Suprapubic skin (tissue), 4 donors: ENCODE data around the gene RGS17. TPM values are rescaled to one million over a fixed set of nuclear protein-coding genes. Genes with fewer than 3 reads are reported as not detected.

Experiments used
- DNase-seq, 2 donors: peaks; one replicate each; pipeline ENCODE4 v3.0.0-alpha.2; 2019; ENCODE audit warnings: low spot score in 2 of 2
- H3K27ac ChIP-seq: fragments of 200-600 bp; sonication (generic); one replicate; pipeline ENCODE4 v1.5.1; 2019
- H3K27me3 ChIP-seq: fragments of 200-600 bp; sonication (generic); one replicate; pipeline ENCODE4 v1.5.1; 2019
- H3K36me3 ChIP-seq: fragments of 200-600 bp; sonication (generic); one replicate; pipeline ENCODE4 v1.5.1; 2019
- H3K4me1 ChIP-seq: fragments of 200-600 bp; sonication (generic); one replicate; pipeline ENCODE4 v1.5.1; 2019
- H3K4me3 ChIP-seq: fragments of 200-600 bp; sonication (generic); one replicate; pipeline ENCODE4 v1.5.1; 2019; ENCODE audit warnings: mild to moderate bottlenecking
- H3K9me3 ChIP-seq: fragments of 200-600 bp; sonication (generic); one replicate; pipeline ENCODE4 v1.5.1; 2019
- CTCF ChIP-seq, 2 donors: fragments of 200-600 bp in 1 of 2; fragments of 450-650 bp in 1 of 2; sonication (generic) in 1 of 2; IDR thresholded peaks; one replicate each; pipeline ENCODE4 v1.5.1; 2016 to 2019; ENCODE audit warnings: antibody characterized with exemption in 2 of 2, mild to moderate bottlenecking in 1 of 2, moderate library complexity in 1 of 2
- EP300 ChIP-seq: sonication (generic); formaldehyde crosslinking; IDR thresholded peaks from one replicate; pipeline ENCODE4 v1.6.1; 2017; ENCODE audit warnings: antibody characterized with exemption
- POLR2A ChIP-seq, 2 donors: fragments of 450-650 bp; IDR thresholded peaks; one replicate each; pipeline ENCODE4 v1.6.1; 2017; ENCODE audit warnings: antibody characterized with exemption in 2 of 2, mild to moderate bottlenecking in 2 of 2, moderate library complexity in 2 of 2
- POLR2AphosphoS5 ChIP-seq, 3 donors: sonication (generic); formaldehyde crosslinking; IDR thresholded peaks; one replicate each; pipeline ENCODE4 v1.6.1; 2017; ENCODE audit warnings: antibody characterized with exemption in 3 of 3
- WGBS: methylation state at CpG from one replicate; pipeline ENCODE4 v1.1.5; 2018; 5-methylcytosine and 5-hydroxymethylcytosine counted together
- total RNA-seq, 4 donors: library from RNA; depleted of rRNA; stranded (reverse); fragments of >200 nt; gene quantifications; one replicate each; pipeline ENCODE4 v1.1.0, GENCODE V29; 2016

RGS17 gene
- total RNA-seq, 4 donors from 2014 or later: 0.08 to 1.8 (median 0.26) TPM

GRCh38 chr6:153059311-153059710 is 71.8 kb downstream of the RGS17 start:
- no peak for TF ChIP-seq POLR2AphosphoS5 (IDR thresholded peaks at IDR 0.05)
- no peak for TF ChIP-seq CTCF (IDR thresholded peaks at IDR 0.05)
- no peak for TF ChIP-seq POLR2A (IDR thresholded peaks at IDR 0.05)
- no peak for TF ChIP-seq EP300
- H3K36me3 ChIP-seq: no peaks in the 10 kb centered on the region

GRCh38 chr6:153058909-153059308 is 72.2 kb downstream of the RGS17 start:
- no peak for TF ChIP-seq CTCF (IDR thresholded peaks at IDR 0.05)
- TF ChIP-seq POLR2AphosphoS5 (IDR thresholded peaks at IDR 0.05): no peak
- no peak for TF ChIP-seq EP300
- TF ChIP-seq POLR2A (IDR thresholded peaks at IDR 0.05): no peak
- Histone ChIP-seq H3K4me3 (no peak overlapping the region), H3K9me3 (no peaks in the 10 kb centered on the region), H3K27ac (no peak overlapping the region), H3K4me1 (no peaks in the 10 kb centered on the region), H3K27me3 (no peaks in the 10 kb centered on the region), H3K36me3 (no peaks in the 10 kb centered on the region)
- no peak for DNase-seq
- 59% methylated on average over 4 of the region's 4 CpGs for WGBS

More at GRCh38 chr6:153059311-153059710, 71.8 kb downstream of the RGS17 start:
- H3K9me3 ChIP-seq: no peaks in the 10 kb centered on the region
- H3K4me1 ChIP-seq: no peaks in the 10 kb centered on the region
- no peak for DNase-seq
- no peak overlapping the region for H3K27ac ChIP-seq
- H3K27me3 ChIP-seq: no peaks in the 10 kb centered on the region
- no peak overlapping the region for H3K4me3 ChIP-seq

- Histone ChIP-seq H3K4me1 (no peaks in the 10 kb centered on the region), H3K9me3 (no peaks in the 10 kb centered on the region), H3K27me3 (no peaks in the 10 kb centered on the region), H3K36me3 (no peaks in the 10 kb centered on the region), H3K27ac (no peak overlapping the region), H3K4me3 (no peak overlapping the region)
- TF ChIP-seq CTCF (IDR thresholded peaks at IDR 0.05) (no peak), EP300 (no peak), POLR2A (IDR thresholded peaks at IDR 0.05) (no peak), POLR2AphosphoS5 (IDR thresholded peaks at IDR 0.05) (no peak)
- WGBS: 35% methylated on average over 4 of the region's 4 CpGs
- DNase-seq: no peak
Measured at GRCh38 chr6:153058291-153058690, 72.8 kb downstream of the RGS17 start.

- TF ChIP-seq CTCF (IDR thresholded peaks at IDR 0.05) (no peak), POLR2A (IDR thresholded peaks at IDR 0.05) (no peak), POLR2AphosphoS5 (IDR thresholded peaks at IDR 0.05) (no peak), EP300 (no peak)
- no peaks in the 10 kb centered on the region for H3K27me3 ChIP-seq
- H3K4me3 ChIP-seq: no peak overlapping the region
- H3K4me1 ChIP-seq: no peaks in the 10 kb centered on the region
- no peaks in the 10 kb centered on the region for H3K36me3 ChIP-seq
- no peak overlapping the region for H3K27ac ChIP-seq
- 61% methylated on average over 2 of the region's 2 CpGs for WGBS
- DNase-seq: no peak
- no peaks in the 10 kb centered on the region for H3K9me3 ChIP-seq
Measured at GRCh38 chr6:153056308-153056707, 74.8 kb downstream of the RGS17 start.

- H3K4me3 ChIP-seq: no peak overlapping the region
- H3K36me3 ChIP-seq: no peaks in the 10 kb centered on the region
- TF ChIP-seq POLR2A (IDR thresholded peaks at IDR 0.05) (no peak), POLR2AphosphoS5 (IDR thresholded peaks at IDR 0.05) (no peak), CTCF (IDR thresholded peaks at IDR 0.05) (no peak), EP300 (no peak)
- no peak for DNase-seq
- no peaks in the 10 kb centered on the region for H3K27me3 ChIP-seq
- H3K9me3 ChIP-seq: no peaks in the 10 kb centered on the region
- H3K4me1 ChIP-seq: no peaks in the 10 kb centered on the region
- no peak overlapping the region for H3K27ac ChIP-seq
Measured at GRCh38 chr6:153051801-153052200, 79.3 kb downstream of the RGS17 start.
